ENCODE results near the gene PCED1A. TPM values are rescaled to one million over a fixed set of nuclear protein-coding genes. Genes with fewer than 3 reads are reported as not detected.
"Not testable (repeated sequence)": the region's sequence is repeated elsewhere in the genome, so short reads cannot be mapped to it uniquely, and the experiment has no call there.

Gene PCED1A
- total RNA-seq, 1 experiment from 2014 or later = 27.1 TPM

DNA sequence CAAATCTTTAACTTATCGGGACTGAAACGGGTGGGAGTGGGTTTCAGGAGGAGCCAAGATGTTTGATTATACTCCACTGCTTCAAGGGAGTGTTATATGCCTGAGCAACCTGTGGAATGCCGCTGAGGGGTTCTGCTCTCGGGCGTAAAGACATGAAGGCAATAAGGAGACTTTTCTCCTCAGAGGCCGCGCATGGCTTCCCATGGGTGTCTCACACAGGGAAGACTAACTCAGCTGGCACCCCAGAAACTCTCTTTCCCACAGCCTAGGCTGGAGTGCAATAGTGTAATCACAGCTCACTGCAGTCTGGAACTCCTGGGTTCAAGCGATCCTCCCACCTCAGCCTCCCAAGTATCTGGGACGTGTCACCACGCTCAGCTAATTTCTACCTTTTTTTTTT is 30.8 kb downstream of the PCED1A start:
- H3K27ac Mint-ChIP-seq (ENCODE audit: unreplicated experiment) = no peak overlapping the region
- TF ChIP-seq, protein P1, sequence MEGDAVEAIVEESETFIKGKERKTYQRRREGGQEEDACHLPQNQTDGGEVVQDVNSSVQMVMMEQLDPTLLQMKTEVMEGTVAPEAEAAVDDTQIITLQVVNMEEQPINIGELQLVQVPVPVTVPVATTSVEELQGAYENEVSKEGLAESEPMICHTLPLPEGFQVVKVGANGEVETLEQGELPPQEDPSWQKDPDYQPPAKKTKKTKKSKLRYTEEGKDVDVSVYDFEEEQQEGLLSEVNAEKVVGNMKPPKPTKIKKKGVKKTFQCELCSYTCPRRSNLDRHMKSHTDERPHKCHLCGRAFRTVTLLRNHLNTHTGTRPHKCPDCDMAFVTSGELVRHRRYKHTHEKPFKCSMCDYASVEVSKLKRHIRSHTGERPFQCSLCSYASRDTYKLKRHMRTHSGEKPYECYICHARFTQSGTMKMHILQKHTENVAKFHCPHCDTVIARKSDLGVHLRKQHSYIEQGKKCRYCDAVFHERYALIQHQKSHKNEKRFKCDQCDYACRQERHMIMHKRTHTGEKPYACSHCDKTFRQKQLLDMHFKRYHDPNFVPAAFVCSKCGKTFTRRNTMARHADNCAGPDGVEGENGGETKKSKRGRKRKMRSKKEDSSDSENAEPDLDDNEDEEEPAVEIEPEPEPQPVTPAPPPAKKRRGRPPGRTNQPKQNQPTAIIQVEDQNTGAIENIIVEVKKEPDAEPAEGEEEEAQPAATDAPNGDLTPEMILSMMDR (IDR thresholded peaks at IDR 0.05; ENCODE audit: unreplicated experiment) = no peak
- H3K36me3 Mint-ChIP-seq (ENCODE audit: insufficient read depth, unreplicated experiment) = no peaks in the 10 kb centered on the region
- no peak overlapping the region for H3K4me3 Mint-ChIP-seq (ENCODE audit: low read depth, unreplicated experiment)
- peaks cover 83% of the 10 kb centered on the region for H3K27me3 Mint-ChIP-seq (ENCODE audit: unreplicated experiment)
- DNase-seq = no peak
- CTCF ChIA-PET = no interaction called here
- BruUV-seq (replicated peaks) = no TSS peak
- peaks cover 16% of the 10 kb centered on the region for H3K4me1 Mint-ChIP-seq (ENCODE audit: low read depth, unreplicated experiment)
- intact Hi-C loops (cut with micrococcal nuclease; ENCODE audit: unreplicated experiment) = no loop called here
- no peaks in the 10 kb centered on the region for H3K9me3 Mint-ChIP-seq (ENCODE audit: low read depth, unreplicated experiment)

DNA sequence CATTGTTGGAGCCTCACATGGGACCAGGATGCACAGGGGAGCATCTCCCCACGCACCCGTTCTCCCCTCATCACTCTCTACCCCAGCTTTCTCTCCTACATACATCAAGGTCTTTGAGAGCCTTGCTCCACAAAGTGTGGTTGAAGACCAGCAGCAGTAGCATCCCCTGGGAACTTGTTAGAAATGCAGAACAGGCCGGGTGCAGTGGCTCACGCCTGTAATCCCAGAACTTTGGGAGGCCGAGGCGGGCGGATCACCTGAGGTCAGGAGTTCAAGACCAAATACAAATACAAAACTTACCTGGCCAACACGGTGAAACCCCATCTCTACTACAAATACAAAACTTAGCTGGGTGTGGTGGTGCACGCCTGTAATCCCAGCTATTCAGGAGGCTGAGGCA is 32.5 kb downstream of the PCED1A start:
- H3K27me3 Mint-ChIP-seq (ENCODE audit: unreplicated experiment) = peaks cover 86% of the 10 kb centered on the region
- H3K4me1 Mint-ChIP-seq (ENCODE audit: low read depth, unreplicated experiment) = peaks cover 16% of the 10 kb centered on the region
- DNase-seq; BruUV-seq (replicated peaks); H3K36me3 Mint-ChIP-seq (ENCODE audit: insufficient read depth, unreplicated experiment); intact Hi-C loops (cut with micrococcal nuclease; ENCODE audit: unreplicated experiment); H3K4me3 Mint-ChIP-seq (ENCODE audit: low read depth, unreplicated experiment); H3K9me3 Mint-ChIP-seq (ENCODE audit: low read depth, unreplicated experiment); CTCF ChIA-PET; H3K27ac Mint-ChIP-seq (ENCODE audit: unreplicated experiment): not testable (repeated sequence)

DNA sequence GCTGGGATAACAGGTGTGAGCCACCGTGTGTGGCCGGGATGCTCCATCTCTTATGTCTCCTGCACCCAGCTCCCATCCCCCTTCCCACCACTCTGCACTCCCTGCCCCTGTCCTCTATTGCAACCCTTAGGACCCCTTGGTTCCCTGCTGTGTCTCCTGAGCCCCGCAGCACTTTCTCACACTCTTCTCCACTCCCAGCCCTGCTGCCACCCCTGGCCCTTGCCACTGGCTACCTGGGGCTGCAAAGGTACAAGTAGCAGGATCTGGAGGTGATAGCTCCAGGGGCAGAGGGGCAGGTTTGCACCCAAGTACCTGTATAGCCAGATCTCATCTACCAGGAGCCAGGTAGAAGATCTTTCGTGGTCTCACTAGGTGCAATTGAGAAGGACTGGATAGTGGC is 33.4 kb downstream of the PCED1A start:
- no TSS peak for BruUV-seq (replicated peaks)
- Mint-ChIP-seq H3K27ac (ENCODE audit: unreplicated experiment) (no peak overlapping the region), H3K4me3 (ENCODE audit: low read depth, unreplicated experiment) (no peak overlapping the region), H3K4me1 (ENCODE audit: low read depth, unreplicated experiment) (peaks cover 16% of the 10 kb centered on the region), H3K9me3 (ENCODE audit: low read depth, unreplicated experiment) (no peaks in the 10 kb centered on the region), H3K27me3 (ENCODE audit: unreplicated experiment) (peaks cover 86% of the 10 kb centered on the region), H3K36me3 (ENCODE audit: insufficient read depth, unreplicated experiment) (no peaks in the 10 kb centered on the region)
- intact Hi-C loops (cut with micrococcal nuclease; ENCODE audit: unreplicated experiment) = no loop called here
- TF ChIP-seq, protein P1 (IDR thresholded peaks at IDR 0.05; ENCODE audit: unreplicated experiment) = no peak
- DNase-seq = no peak
- CTCF ChIA-PET = no interaction called here

DNA sequence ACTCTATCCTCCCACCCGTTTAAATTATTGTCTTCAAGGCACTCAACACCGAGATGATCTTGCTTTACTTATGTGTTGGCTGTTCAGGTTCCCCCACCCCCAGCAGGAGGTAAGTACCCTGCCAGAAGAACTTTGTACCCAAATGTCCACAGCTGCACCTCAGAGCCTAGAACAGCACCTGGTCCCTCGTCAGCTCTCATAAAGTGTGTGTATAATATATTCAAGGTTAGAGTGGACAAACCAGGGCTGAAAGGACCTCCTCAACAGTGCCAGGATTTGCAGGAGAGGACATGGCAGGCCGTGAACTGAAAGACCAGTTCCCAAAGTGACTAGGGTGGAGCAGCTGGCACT is 34.1 kb downstream of the PCED1A start:
- intact Hi-C loops (cut with micrococcal nuclease; ENCODE audit: unreplicated experiment) = no loop called here
- H3K27me3 Mint-ChIP-seq (ENCODE audit: unreplicated experiment) = peaks cover 86% of the 10 kb centered on the region
- H3K27ac Mint-ChIP-seq (ENCODE audit: unreplicated experiment) = no peak overlapping the region
- H3K4me1 Mint-ChIP-seq (ENCODE audit: low read depth, unreplicated experiment) = peaks cover 18% of the 10 kb centered on the region
- TF ChIP-seq, protein P1 (IDR thresholded peaks at IDR 0.05; ENCODE audit: unreplicated experiment) = no peak
- CTCF ChIA-PET = no interaction called here
- no TSS peak for BruUV-seq (replicated peaks)
- no peaks in the 10 kb centered on the region for H3K9me3 Mint-ChIP-seq (ENCODE audit: low read depth, unreplicated experiment)
- DNase-seq = no peak
- no peaks in the 10 kb centered on the region for H3K36me3 Mint-ChIP-seq (ENCODE audit: insufficient read depth, unreplicated experiment)
- no peak overlapping the region for H3K4me3 Mint-ChIP-seq (ENCODE audit: low read depth, unreplicated experiment)

DNA sequence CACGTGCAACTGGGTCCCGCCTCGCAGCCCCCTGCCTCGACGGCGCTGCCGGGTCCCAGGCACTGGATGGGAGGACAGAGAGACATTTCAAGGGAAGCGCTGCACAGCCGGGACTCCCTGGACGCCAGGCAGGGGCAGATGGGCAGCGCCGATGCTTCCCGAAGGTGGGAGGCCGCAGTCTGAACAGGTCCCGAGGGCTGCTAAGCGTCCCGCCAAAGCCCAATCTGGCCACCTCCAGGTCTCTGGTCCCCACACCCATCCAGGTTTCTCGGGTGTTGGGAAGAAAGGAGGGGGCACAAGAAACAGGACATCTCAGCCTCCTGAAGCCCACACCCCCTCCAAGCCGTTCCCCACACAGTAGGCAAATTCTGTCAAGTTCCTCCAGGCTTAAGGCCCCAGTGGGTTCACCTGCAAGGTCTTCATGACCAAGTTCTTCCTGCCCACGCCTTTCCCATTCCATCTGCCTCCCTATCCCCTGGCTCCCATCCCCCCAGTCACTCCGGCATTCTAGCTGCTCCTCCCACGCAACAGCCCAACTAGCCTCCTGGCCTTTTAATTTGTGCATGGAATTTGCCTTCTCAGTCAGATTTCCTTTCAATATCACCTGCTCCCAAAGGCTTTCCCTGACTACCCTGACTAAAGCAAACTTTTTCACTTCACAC is 34.6 kb downstream of the PCED1A start:
- Mint-ChIP-seq H3K9me3 (ENCODE audit: low read depth, unreplicated experiment) (no peaks in the 10 kb centered on the region), H3K4me1 (ENCODE audit: low read depth, unreplicated experiment) (peaks cover 23% of the 10 kb centered on the region), H3K27ac (ENCODE audit: unreplicated experiment) (no peak overlapping the region), H3K36me3 (ENCODE audit: insufficient read depth, unreplicated experiment) (no peaks in the 10 kb centered on the region), H3K4me3 (ENCODE audit: low read depth, unreplicated experiment) (no peak overlapping the region), H3K27me3 (ENCODE audit: unreplicated experiment) (peaks cover 86% of the 10 kb centered on the region)
- CTCF ChIA-PET = interaction anchor here (0.6 kb wide), 1 partner anchor 9 kb away, joined by 4 read pairs; the partner anchor contains the start of gene C20orf141
- intact Hi-C loops (cut with micrococcal nuclease; ENCODE audit: unreplicated experiment) = no loop called here
- no TSS peak for BruUV-seq (replicated peaks)
- no peak for DNase-seq
- TF ChIP-seq, protein P1 (IDR thresholded peaks at IDR 0.05; ENCODE audit: unreplicated experiment) = no peak

All from Calu3 (cell line).